ENCODE measurements around the gene ARID1A. TPM values are rescaled to one million over a fixed set of nuclear protein-coding genes. Genes with fewer than 3 reads are reported as not detected.
"Not testable (repeated sequence)": the region's sequence is repeated elsewhere in the genome, so short reads cannot be mapped to it uniquely, and the experiment has no call there.

Gene ARID1A
- total RNA-seq, 4 donors from 2014 or later, result 36.8 to 76.2 (median 44.5) TPM

DNA sequence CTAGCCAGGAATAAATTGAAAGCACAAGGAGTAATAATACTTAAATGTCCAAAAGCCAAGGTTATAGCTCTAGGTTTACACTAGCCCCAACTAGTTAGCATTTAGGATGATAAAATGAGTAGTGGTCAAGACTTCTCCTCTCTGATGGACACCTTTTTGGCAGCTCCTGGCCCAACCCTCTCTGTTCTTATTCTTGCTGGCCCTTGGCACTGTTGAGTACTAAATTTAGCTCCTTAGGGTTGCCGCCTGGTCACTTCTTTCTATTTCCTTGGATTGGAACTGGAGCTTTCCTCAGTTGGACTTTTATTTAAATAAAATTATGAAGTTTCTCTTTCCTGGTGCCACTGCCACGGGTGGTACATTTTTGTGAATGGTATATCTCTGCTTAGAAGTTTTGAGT, 28.3 kb downstream of the ARID1A start:
- H3K9me3 ChIP-seq, result no peaks in the 10 kb centered on the region
- peak overlapping the region; percentile 18 to 77 (median 54) for H3K27ac ChIP-seq (replicated peaks in 1 of 4)
- peaks cover 80 to 100% (median 97%) of the 10 kb centered on the region in 4 donors for H3K4me1 ChIP-seq
- H3K27me3 ChIP-seq, result no peaks in the 10 kb centered on the region
- no peak for DNase-seq (ENCODE audit: extremely low spot score)
- H3K4me3 ChIP-seq, result peak overlapping the region in 3 of 4 donors; percentile 2 to 10 (median 9)
- H3K36me3 ChIP-seq, result peaks cover 0 to 5% (median 0%) of the 10 kb centered on the region in 4 donors
- TF ChIP-seq CTCF (IDR thresholded peaks at IDR 0.05), result no peak
- intact Hi-C loops (cut with DNase I), result loop anchor here (10.0 kb wide), 1 partner anchor 61 kb away; the partner anchor contains the start of gene PIGV
- WGBS, result 16% methylated on average over 2 of the region's 2 CpGs

DNA sequence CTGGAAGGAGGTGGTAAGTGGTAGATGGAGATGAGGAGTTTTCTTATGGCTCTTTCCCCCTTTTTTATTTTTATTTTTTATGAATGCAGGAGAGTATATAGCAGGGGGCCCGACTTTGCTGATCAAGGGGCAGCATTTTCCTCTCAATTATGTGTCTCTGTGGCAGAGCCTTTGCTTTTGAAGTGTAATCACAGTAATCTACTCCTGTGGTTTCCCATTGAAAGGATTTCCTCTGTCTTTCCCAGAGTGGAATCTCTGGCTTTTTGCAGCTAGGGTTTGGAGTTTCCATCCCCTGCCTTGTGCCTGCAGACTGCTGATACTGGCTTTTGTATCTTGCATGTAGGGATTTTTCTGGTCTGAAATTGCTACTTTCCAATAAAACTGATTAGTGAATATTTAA, 29.1 kb downstream of the ARID1A start:
- peaks cover 78 to 98% (median 93%) of the 10 kb centered on the region in 4 donors for H3K4me1 ChIP-seq
- H3K27ac ChIP-seq (replicated peaks in 1 of 4), result peak overlapping the region in 2 of 4 donors; percentile 18 to 58
- peaks cover 4 to 6% (median 5%) of the 10 kb centered on the region in 4 donors for H3K36me3 ChIP-seq
- WGBS, result 57% methylated on average over 1 of the region's 1 CpG
- H3K9me3 ChIP-seq, result no peaks in the 10 kb centered on the region
- H3K4me3 ChIP-seq, result no peak overlapping the region
- H3K27me3 ChIP-seq, result no peaks in the 10 kb centered on the region
- intact Hi-C loops (cut with DNase I), result loop anchor here (10.0 kb wide), 1 partner anchor 60 kb away; the partner anchor contains the start of gene PIGV
- TF ChIP-seq POLR2A (IDR thresholded peaks at IDR 0.05; ENCODE audit: low read depth) (no peak), EP300 (IDR thresholded peaks at IDR 0.05) (no peak), POLR2AphosphoS5 (IDR thresholded peaks at IDR 0.05) (no peak), CTCF (IDR thresholded peaks at IDR 0.05) (no peak)
- DNase-seq (ENCODE audit: extremely low spot score), result no peak

GRCh38 chr1:26725904-26726303, 30.1 kb downstream of the ARID1A start:
- H3K27ac ChIP-seq (replicated peaks in 1 of 4); H3K9me3 ChIP-seq; H3K27me3 ChIP-seq; DNase-seq (ENCODE audit: extremely low spot score); H3K4me3 ChIP-seq: not testable (repeated sequence)
- H3K4me1 ChIP-seq, result peaks cover 73 to 93% (median 83%) of the 10 kb centered on the region in 4 donors
- intact Hi-C loops (cut with DNase I), result loop anchor here (10.0 kb wide), 1 partner anchor 59 kb away; the partner anchor contains the start of gene PIGV
- peaks cover 9 to 16% (median 12%) of the 10 kb centered on the region in 4 donors for H3K36me3 ChIP-seq
- whole genome bisulfite sequencing, result 84% methylated on average over 14 of the region's 14 CpGs

- Histone ChIP-seq H3K4me3 (no peak overlapping the region), H3K27me3 (no peaks in the 10 kb centered on the region), H3K27ac (replicated peaks in 1 of 4) (no peak overlapping the region), H3K36me3 (peaks cover 18 to 24% (median 21%) of the 10 kb centered on the region in 4 donors), H3K4me1 (peaks cover 72 to 85% (median 74%) of the 10 kb centered on the region in 4 donors), H3K9me3 (no peaks in the 10 kb centered on the region)
- 84% methylated on average over 1 of the region's 1 CpG for WGBS
- TF ChIP-seq CTCF (IDR thresholded peaks at IDR 0.05) (no peak), EP300 (IDR thresholded peaks at IDR 0.05) (no peak), POLR2AphosphoS5 (IDR thresholded peaks at IDR 0.05) (no peak), POLR2A (IDR thresholded peaks at IDR 0.05; ENCODE audit: low read depth) (no peak)
- DNase-seq (ENCODE audit: extremely low spot score), result no peak
- intact Hi-C loops (cut with DNase I), result loop anchor here (10.0 kb wide), 1 partner anchor 58 kb away; the partner anchor contains the start of gene PIGV
Measured at GRCh38 chr1:26726784-26727183, 31.0 kb downstream of the ARID1A start.

- no peaks in the 10 kb centered on the region for H3K9me3 ChIP-seq
Measured at GRCh38 chr1:26727476-26727875, 31.7 kb downstream of the ARID1A start.

More at GRCh38 chr1:26727476-26727875, 31.7 kb downstream of the ARID1A start:
- Histone ChIP-seq H3K4me3 (no peak overlapping the region), H3K27me3 (no peaks in the 10 kb centered on the region), H3K4me1 (peaks cover 67 to 78% (median 68%) of the 10 kb centered on the region in 4 donors), H3K27ac (replicated peaks in 1 of 4) (no peak overlapping the region), H3K36me3 (peaks cover 22 to 31% (median 28%) of the 10 kb centered on the region in 4 donors)
- DNase-seq (ENCODE audit: extremely low spot score), result no peak
- TF ChIP-seq CTCF (IDR thresholded peaks at IDR 0.05), result no peak
- TF ChIP-seq EP300 (IDR thresholded peaks at IDR 0.05), result no peak
- TF ChIP-seq POLR2A (IDR thresholded peaks at IDR 0.05; ENCODE audit: low read depth), result no peak
- no peak for TF ChIP-seq POLR2AphosphoS5 (IDR thresholded peaks at IDR 0.05)
- intact Hi-C loops (cut with DNase I), result loop anchor here (10.0 kb wide), 1 partner anchor 57 kb away; the partner anchor contains the start of gene PIGV

Measured in esophagus muscularis mucosa (tissue), 4 donors.